HCT116 (cell line): ENCODE measurements around the gene WNT3A. TPM values are rescaled to one million over a fixed set of nuclear protein-coding genes. Genes with fewer than 3 reads are reported as not detected.

Experiments
- ATAC-seq: fragments of 200-7000 bp; cut with Tn5 transposase; 2 replicates; pipeline ENCODE4 v1.9.1; 2020; ENCODE audit warnings: mild to moderate bottlenecking, moderate library complexity
- BruUV-seq: library from RNA; stranded (reverse); fragments of 400-500 nt; replicated peaks from 2 replicates; lab custom pipeline; 2021; lab: Mats Ljungman, UMichigan
- CTCF ChIA-PET: fragments of 300-600 bp; sonication (Branson Sonifier 250); formaldehyde crosslinking; loops from one replicate; lab custom pipeline; 2021; ENCODE audit warnings: antibody characterized with exemption; lab: Charles Lee
- POLR2A ChIA-PET: fragments of 300-600, 350-600 bp; sonication (Branson Sonifier 250); formaldehyde crosslinking; loops from one replicate; lab custom pipeline; 2021; ENCODE audit warnings: antibody characterized with exemption; lab: Charles Lee
- RAD21 ChIA-PET, 2 experiments: fragments of 300-600 bp; sonication (Branson Sonifier 250); formaldehyde crosslinking; loops; one replicate each; lab custom pipeline; 2023; ENCODE audit warnings: low total read pairs in 2 of 2; ENCODE audit not compliant: uncharacterized antibody in 2 of 2, unreplicated experiment in 2 of 2, low non-redundant PET in 1 of 2; lab: Charles Lee
- DNase-seq: peaks from one replicate; pipeline ENCODE4 v3.0.0-alpha.2; 2010; ENCODE audit warnings: low read depth, low spot score
- H2AFZ ChIP-seq: fragments of 200-600 bp; shearing (Covaris generic), sonication (generic); 2 replicates; pipeline ENCODE4 v1.6.1; 2017; ENCODE audit warnings: low read depth, mixed run types, mixed read lengths, antibody characterized with exemption, low read length; ENCODE audit not compliant: poor library complexity, severe bottlenecking
- H3K27ac ChIP-seq: 2 replicates; pipeline ENCODE4 v1.5.1; 2012; ENCODE audit warnings: low read depth, low read length
- H3K27me3 ChIP-seq: fragments of 200-600 bp; sonication (generic); 2 replicates; pipeline ENCODE4 v1.6.1; 2016; ENCODE audit warnings: mixed run types, low read length, mixed read lengths; ENCODE audit not compliant: insufficient read depth
- H3K36me3 ChIP-seq, 2 experiments: fragments of 200-500 bp in 1 of 2; fragments of 200-600 bp in 1 of 2; sonication (Bioruptor generic) in 1 of 2; sonication (generic) in 1 of 2; 2 replicates each; pipeline versions ENCODE4 v1.5.1 to v1.6.1; 2014 to 2016; ENCODE audit warnings: low read length in 2 of 2, inconsistent platforms in 1 of 2, mixed read lengths in 1 of 2, mixed run types in 1 of 2; ENCODE audit not compliant: insufficient read depth in 2 of 2, control insufficient read depth in 1 of 2
- H3K4me1 ChIP-seq, 2 experiments: fragments of 200-600 bp in 1 of 2; sonication (generic) in 1 of 2; 2 replicates each; pipeline versions ENCODE4 v1.5.1 to v1.6.1; 2012 to 2017; ENCODE audit warnings: low read length in 2 of 2, inconsistent platforms in 1 of 2, mild to moderate bottlenecking in 1 of 2, mixed read lengths in 1 of 2, mixed run types in 1 of 2, moderate library complexity in 1 of 2; ENCODE audit not compliant: insufficient read depth in 2 of 2, control insufficient read depth in 1 of 2
- H3K4me2 ChIP-seq: fragments of 200-600 bp; sonication (generic); 2 replicates; pipeline ENCODE4 v1.6.1; 2017; ENCODE audit warnings: mixed run types, low read length, mixed read lengths
- H3K4me3 ChIP-seq, 2 experiments: fragments of 200-600 bp in 1 of 2; sonication (generic) in 1 of 2; replicated peaks in 1 of 2; 2 replicates each; pipeline ENCODE4 v1.5.1; 2011 to 2016; ENCODE audit warnings: low read length in 2 of 2, control low read depth in 1 of 2, low read depth in 1 of 2, mild to moderate bottlenecking in 1 of 2, mixed read lengths in 1 of 2, mixed run types in 1 of 2
- H3K79me2 ChIP-seq: fragments of 200-600 bp; sonication (generic); 2 replicates; pipeline ENCODE4 v1.6.1; 2017; ENCODE audit warnings: mild to moderate bottlenecking, mixed run types, low read length, moderate library complexity, mixed read lengths; ENCODE audit not compliant: insufficient read depth
- H3K9ac ChIP-seq: fragments of 200-600 bp; sonication (generic); 2 replicates; pipeline ENCODE4 v1.6.1; 2016; ENCODE audit warnings: low read length, mixed read lengths
- H3K9me2 ChIP-seq: fragments of 200-600 bp; sonication (generic), shearing (Covaris generic); 2 replicates; pipeline ENCODE4 v1.6.1; 2017; ENCODE audit warnings: mixed run types, mild to moderate bottlenecking, moderate library complexity; ENCODE audit not compliant: insufficient read depth
- H3K9me3 ChIP-seq, 2 experiments: fragments of 200-500 bp in 1 of 2; fragments of 200-600 bp in 1 of 2; sonication (Bioruptor generic) in 1 of 2; sonication (generic) in 1 of 2; 2 replicates each; pipeline ENCODE4 v1.6.1; 2014 to 2017; ENCODE audit warnings: low read length in 2 of 2, mixed read lengths in 2 of 2, inconsistent platforms in 1 of 2, low read depth in 1 of 2, mild to moderate bottlenecking in 1 of 2, mixed run types in 1 of 2, moderate library complexity in 1 of 2; ENCODE audit not compliant: control insufficient read depth in 1 of 2, insufficient read depth in 1 of 2
- H4K20me1 ChIP-seq: fragments of 200-600 bp; sonication (generic), shearing (Covaris generic); 2 replicates; pipeline ENCODE4 v1.6.1; 2017; ENCODE audit warnings: mixed run types, mild to moderate bottlenecking, moderate library complexity; ENCODE audit not compliant: insufficient read depth
- ATF3 ChIP-seq: IDR thresholded peaks from 2 replicates; pipeline ENCODE4 v1.6.1; 2012
- CBX3 ChIP-seq: IDR thresholded peaks from 2 replicates; pipeline ENCODE4 v1.6.1; 2012; ENCODE audit warnings: low read depth
- CEBPB ChIP-seq: IDR thresholded peaks from 2 replicates; pipeline ENCODE4 v1.6.1; 2012; ENCODE audit warnings: low read depth
- CTCF ChIP-seq, 3 experiments: fragments of 200-600 bp in 1 of 3; sonication (generic) in 1 of 3; IDR thresholded peaks in 2 of 3; conservative IDR thresholded peaks in 1 of 3; 2 replicates each; pipeline ENCODE4 v1.5.1; 2012 to 2017; ENCODE audit warnings: low read depth in 2 of 3, low read length in 2 of 3, antibody characterized with exemption in 1 of 3, borderline replicate concordance in 1 of 3, control low read depth in 1 of 3, mild to moderate bottlenecking in 1 of 3, mixed read lengths in 1 of 3, mixed run types in 1 of 3, moderate library complexity in 1 of 3; ENCODE audit not compliant: insufficient read depth in 1 of 3
- ELF1 ChIP-seq: IDR thresholded peaks from 2 replicates; pipeline ENCODE4 v1.6.1; 2012; ENCODE audit warnings: low read depth, borderline replicate concordance
- FOSL1 ChIP-seq: IDR thresholded peaks from 2 replicates; pipeline ENCODE4 v1.6.1; 2012; ENCODE audit warnings: low read depth
- JUND ChIP-seq: IDR thresholded peaks from 2 replicates; pipeline ENCODE4 v1.6.1; 2012
- REST ChIP-seq: IDR thresholded peaks from 2 replicates; pipeline ENCODE4 v1.6.1; 2012; ENCODE audit warnings: low read depth
- SIN3A ChIP-seq: IDR thresholded peaks from 2 replicates; pipeline ENCODE4 v1.6.1; 2012; ENCODE audit warnings: low read depth
- SP1 ChIP-seq: IDR thresholded peaks from 2 replicates; pipeline ENCODE4 v1.6.1; 2012; ENCODE audit warnings: low read depth
- SRF ChIP-seq: IDR thresholded peaks from 2 replicates; pipeline ENCODE4 v1.6.1; 2012; ENCODE audit warnings: low read depth
- TCF7L2 ChIP-seq: IDR thresholded peaks from 2 replicates; pipeline ENCODE4 v1.7.0; 2011; ENCODE audit warnings: borderline replicate concordance, inconsistent platforms; ENCODE audit not compliant: insufficient read depth, insufficient read length; ENCODE audit errors: extremely low read depth
- intact Hi-C: fragments of 100-400 bp; cut with micrococcal nuclease; formaldehyde crosslinking; loops from 2 replicates; pipeline ENCODE4 v1.10.0; 2022
- total RNA-seq: library from RNA; stranded (reverse); gene quantifications from one replicate; pipeline ENCODE4 v1.2.1, GENCODE V29; 2021; ENCODE audit not compliant: unreplicated experiment
- TF ChIP-seq, protein P1 (sequence below): IDR thresholded peaks from 2 replicates; pipeline ENCODE4 v1.6.1; 2012

The WNT3A gene
- total RNA-seq, 1 experiment from 2014 or later: 3.7 TPM

DNA sequence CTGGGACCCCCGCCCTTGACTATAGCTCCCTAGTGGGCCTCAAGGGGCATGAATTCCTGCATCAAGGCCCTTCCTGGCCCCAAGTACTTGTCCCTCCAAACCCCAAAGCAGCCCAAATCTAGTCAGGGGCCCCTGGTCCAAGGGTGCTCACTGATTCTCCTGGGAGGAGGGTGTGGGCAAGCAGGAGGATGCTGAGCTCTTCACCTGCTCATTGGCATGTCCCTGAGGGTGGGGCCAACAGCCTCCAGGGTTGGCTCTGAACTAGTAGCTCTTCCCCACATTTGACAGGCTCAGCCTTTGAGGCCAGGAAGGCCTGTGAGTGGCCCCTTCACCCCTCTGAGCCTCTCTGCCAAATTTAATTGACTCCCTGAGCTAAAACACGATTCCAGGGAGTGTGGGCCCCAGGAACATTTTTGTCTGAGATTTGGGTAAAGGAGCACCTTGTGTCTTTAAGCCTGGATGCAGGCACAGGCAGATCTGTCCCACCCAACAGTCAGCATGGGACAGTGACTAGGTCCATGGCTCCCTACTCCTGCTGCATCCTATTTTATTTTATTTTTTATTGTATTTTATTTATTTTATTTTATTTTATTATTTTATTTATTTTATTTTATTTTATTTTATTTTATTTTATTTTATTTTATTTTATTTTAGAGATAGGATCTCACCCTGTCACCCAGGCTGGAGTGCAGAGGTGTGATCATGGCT, 48.0 kb upstream of the WNT3A start:
- Histone ChIP-seq H3K9ac (no peak overlapping the region), H3K9me2 (no peaks in the 10 kb centered on the region), H3K4me2 (no peak overlapping the region), H3K36me3 (no peaks in the 10 kb centered on the region), H3K9me3 (no peaks in the 10 kb centered on the region; a peak in 1 of 4 replicates), H3K79me2 (no peaks in the 10 kb centered on the region), H2AFZ (no peak overlapping the region), H4K20me1 (no peaks in the 10 kb centered on the region), H3K4me1 (peaks cover 0 to 5% of the 10 kb centered on the region in 2 experiments; a peak in 1 of 4 replicates), H3K27ac (no peak overlapping the region), H3K27me3 (no peaks in the 10 kb centered on the region), H3K4me3 (no peak overlapping the region)
- ATAC-seq (no peak), DNase-seq (no peak)
- ChIA-PET CTCF (no interaction called here), POLR2A (no interaction called here), RAD21 (no interaction called here)
- no peak for TF ChIP-seq ATF3
- TF ChIP-seq SP1: no peak
- no peak for TF ChIP-seq CBX3
- no TSS peak for BruUV-seq
- intact Hi-C loops: no loop called here

DNA sequence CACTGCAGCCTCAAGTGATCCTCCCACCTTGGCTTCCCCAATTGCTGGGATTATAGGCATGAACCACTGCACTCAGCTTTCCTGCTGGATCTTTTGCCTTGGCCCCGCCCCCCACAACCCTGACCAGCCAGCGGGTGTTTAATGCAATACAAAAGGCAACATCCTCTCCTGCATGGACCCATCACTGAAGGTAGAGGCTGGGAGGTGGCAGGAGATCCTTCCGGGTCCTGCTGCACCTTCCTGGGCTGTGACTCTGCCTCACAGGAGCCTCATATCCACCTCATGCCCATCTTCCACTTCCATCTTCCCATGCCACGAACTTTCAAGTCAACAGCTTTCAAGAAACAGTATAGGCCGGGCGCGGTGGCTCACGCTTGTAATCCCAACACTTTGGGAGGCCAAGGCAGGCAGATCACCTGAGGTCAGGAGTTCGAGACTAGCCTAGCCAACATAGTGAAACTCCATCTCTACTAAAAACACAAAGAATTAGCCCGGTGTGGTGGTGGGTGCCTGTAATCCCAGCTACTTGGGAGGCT, 47.4 kb upstream of the WNT3A start:
- TF ChIP-seq JUND: no peak
- no peak for TF ChIP-seq ELF1
- no peak for TF ChIP-seq FOSL1
- no peak for TF ChIP-seq CTCF (IDR thresholded peaks at IDR 0.05 in 2 of 3, conservative IDR thresholded peaks at IDR 0.05 in 1 of 3; ENCODE audit: borderline replicate concordance in 1 of 3, insufficient read depth in 1 of 3, low read depth in 2 of 3, low read length in 2 of 3)
- TF ChIP-seq CEBPB: no peak
- TF ChIP-seq SRF: no peak
- TF ChIP-seq, protein P1, sequence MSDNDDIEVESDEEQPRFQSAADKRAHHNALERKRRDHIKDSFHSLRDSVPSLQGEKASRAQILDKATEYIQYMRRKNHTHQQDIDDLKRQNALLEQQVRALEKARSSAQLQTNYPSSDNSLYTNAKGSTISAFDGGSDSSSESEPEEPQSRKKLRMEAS: no peak
- TF ChIP-seq ATF3: no peak
- no peak for TF ChIP-seq REST
- no peak for TF ChIP-seq CBX3
- TF ChIP-seq SIN3A: no peak
- no peak for TF ChIP-seq TCF7L2
- BruUV-seq: no TSS peak
- Histone ChIP-seq H4K20me1 (no peaks in the 10 kb centered on the region), H2AFZ (no peak overlapping the region), H3K27me3 (no peaks in the 10 kb centered on the region), H3K4me3 (no peak overlapping the region), H3K9me3 (no peaks in the 10 kb centered on the region; a peak in 1 of 4 replicates), H3K4me1 (no peaks in the 10 kb centered on the region), H3K27ac (no peak overlapping the region), H3K79me2 (no peaks in the 10 kb centered on the region), H3K36me3 (no peaks in the 10 kb centered on the region), H3K9ac (no peak overlapping the region), H3K9me2 (no peaks in the 10 kb centered on the region), H3K4me2 (no peak overlapping the region)
- ChIA-PET CTCF (no interaction called here), POLR2A (no interaction called here), RAD21 (no interaction called here)
- intact Hi-C loops: no loop called here
- no peak for DNase-seq
- no peak for ATAC-seq
